Smooth muscle cell (in vitro differentiated cells): Measurements from ENCODE around the gene TTLL6. TPM values are rescaled to one million over a fixed set of nuclear protein-coding genes. Genes with fewer than 3 reads are reported as not detected.
"Not testable (repeated sequence)": the region's sequence is repeated elsewhere in the genome, so short reads cannot be mapped to it uniquely, and the experiment has no call there.

Experiments used
- DNase-seq: peaks from one replicate; lab custom pipeline; 2025; ENCODE audit not compliant: unreplicated experiment; lab: John Stamatoyannopoulos, UW
- H2AFZ ChIP-seq: fragments of 200-600 bp; sonication (generic); 2 replicates; pipeline ENCODE4 v1.6.0; 2016; ENCODE audit warnings: antibody characterized with exemption, low read depth, mild to moderate bottlenecking
- H3F3A ChIP-seq: fragments of 200-600 bp; sonication (generic); 2 replicates; pipeline ENCODE4 v1.6.0; 2017; ENCODE audit warnings: antibody characterized with exemption, low read depth
- H3K27ac ChIP-seq: fragments of 200-600 bp; sonication (generic); 2 replicates; pipeline ENCODE4 v1.5.1; 2016; ENCODE audit warnings: low read depth, mild to moderate bottlenecking
- H3K27me3 ChIP-seq: fragments of 200-600 bp; sonication (generic); 2 replicates; pipeline ENCODE4 v1.6.1; 2016; ENCODE audit warnings: low read depth, mild to moderate bottlenecking
- H3K36me3 ChIP-seq: fragments of 200-600 bp; sonication (generic); 2 replicates; pipeline ENCODE4 v1.5.1; 2016; ENCODE audit warnings: low read depth
- H3K4me1 ChIP-seq: fragments of 200-600 bp; sonication (generic); 2 replicates; pipeline ENCODE4 v1.5.1; 2016; ENCODE audit warnings: low read depth
- H3K4me2 ChIP-seq: fragments of 200-600 bp; sonication (generic); 2 replicates; pipeline ENCODE4 v1.6.0; 2016; ENCODE audit warnings: mild to moderate bottlenecking
- H3K4me3 ChIP-seq: fragments of 200-600 bp; sonication (generic); 2 replicates; pipeline ENCODE4 v1.5.1; 2016; ENCODE audit warnings: mild to moderate bottlenecking
- H3K79me2 ChIP-seq: fragments of 200-600 bp; sonication (generic); 2 replicates; pipeline ENCODE4 v1.6.0; 2016; ENCODE audit warnings: low read depth, mild to moderate bottlenecking
- H3K9ac ChIP-seq: fragments of 200-600 bp; sonication (generic); 2 replicates; pipeline ENCODE4 v1.6.0; 2016; ENCODE audit warnings: low read depth
- H3K9me3 ChIP-seq: fragments of 200-600 bp; sonication (generic); replicated peaks from 2 replicates; pipeline ENCODE4 v1.5.1; 2016; ENCODE audit warnings: low read depth
- H4K20me1 ChIP-seq: fragments of 200-600 bp; sonication (generic); 2 replicates; pipeline ENCODE4 v1.6.0; 2016; ENCODE audit warnings: low read depth
- WGBS: methylation state at CpG from one replicate; pipeline ENCODE4 v1.1.7; 2016; ENCODE audit warnings: low lambda C conversion rate; 5-methylcytosine and 5-hydroxymethylcytosine counted together
- microRNA counts: library from miRNA; unstranded; fragments of <30 nt; microRNA quantifications from one replicate; lab custom pipeline; 2016
- microRNA-seq: library from miRNA; unstranded; fragments of <30 nt; microRNA quantifications from one replicate; pipeline ENCODE4, GENCODE V29; 2016; ENCODE audit warnings: borderline number of aligned reads
- polyA plus RNA-seq: library from polyadenylated mRNA; unstranded; fragments of >200 nt; fragmentation: Nextera tagmentation; extraction: Ambion mirVana; gene quantifications from 2 replicates; pipeline ENCODE4 v1.2.1, GENCODE V29; 2016
- small RNA-seq: library from RNA; depleted of rRNA; stranded (forward); fragments of <200 nt; gene quantifications from one replicate; pipeline ENCODE3, GENCODE V24; 2014
- total RNA-seq: library from RNA; depleted of rRNA; stranded (reverse); fragments of >200 nt; gene quantifications from 2 replicates; pipeline ENCODE4 v1.2.3, GENCODE V29; 2014
- TF ChIP-seq, protein P1 (sequence below): fragments of 200-600 bp; sonication (generic); IDR thresholded peaks from 2 replicates; pipeline ENCODE4 v1.5.1; 2017; ENCODE audit warnings: borderline replicate concordance, mild to moderate bottlenecking, antibody characterized with exemption; ENCODE audit not compliant: insufficient read depth, poor library complexity, severe bottlenecking

The TTLL6 gene
- total and polyA plus RNA-seq, 2 experiments from 2014 or later, result 0.41 TPM; not detected in 1

DNA sequence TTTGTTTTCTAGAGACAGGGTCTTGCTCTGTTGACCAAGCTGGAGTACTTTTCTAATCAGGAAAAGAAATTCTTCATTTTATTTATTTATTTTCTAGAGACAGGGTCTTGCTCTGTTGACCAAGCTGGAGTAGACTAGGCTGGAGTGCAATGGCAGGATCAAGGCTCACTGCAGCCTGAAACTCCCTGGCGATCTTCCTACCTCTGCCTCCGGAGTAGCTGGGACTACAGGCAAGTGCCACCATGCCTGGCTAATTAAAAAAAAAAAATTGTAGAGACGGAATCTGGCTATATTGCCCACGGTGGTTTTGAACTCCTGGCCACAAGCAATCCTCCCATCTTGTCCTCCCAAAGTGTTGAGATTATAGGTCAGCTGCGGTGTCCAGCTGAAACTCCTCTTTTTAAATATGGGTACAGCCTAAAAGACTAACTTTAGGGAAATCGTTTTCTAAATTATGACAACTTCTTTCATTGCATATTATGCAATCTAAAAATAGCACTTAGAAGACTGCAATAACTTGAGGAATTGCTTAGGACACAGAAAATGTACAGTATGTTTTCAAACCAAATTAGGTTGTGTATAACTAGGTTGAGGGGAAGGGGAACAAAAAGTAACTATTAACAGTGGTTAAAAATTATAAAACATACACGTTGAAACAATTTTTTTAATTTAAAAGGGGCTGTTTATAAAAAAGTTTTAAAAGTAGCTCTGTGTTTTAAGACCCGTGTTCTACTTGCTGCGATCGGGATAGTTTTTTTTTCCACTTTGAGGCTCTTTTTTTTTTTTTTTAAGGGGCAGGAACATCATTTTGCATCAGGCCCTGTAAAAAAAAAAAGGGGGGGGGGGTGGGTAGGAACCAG is 99.4 kb downstream of the TTLL6 start:
- peaks cover 10% of the 10 kb centered on the region for H3F3A ChIP-seq
- H3K36me3 ChIP-seq, result no peaks in the 10 kb centered on the region
- H3K4me1 ChIP-seq, result no peaks in the 10 kb centered on the region
- H3K27ac ChIP-seq, result peak overlapping the region; percentile 89
- peak overlapping the region; percentile 71 for H2AFZ ChIP-seq
- H4K20me1 ChIP-seq, result no peaks in the 10 kb centered on the region
- no peaks in the 10 kb centered on the region for H3K9me3 ChIP-seq
- H3K4me2 ChIP-seq, result peak overlapping the region; percentile 87
- peaks cover 10% of the 10 kb centered on the region for H3K79me2 ChIP-seq
- DNase-seq, result no peak
- WGBS, result 16% methylated on average over 10 of the region's 10 CpGs
- no peak overlapping the region for H3K9ac ChIP-seq
- peaks cover 12% of the 10 kb centered on the region for H3K27me3 ChIP-seq
- H3K4me3 ChIP-seq, result peak overlapping the region; percentile 40
- TF ChIP-seq, protein P1, sequence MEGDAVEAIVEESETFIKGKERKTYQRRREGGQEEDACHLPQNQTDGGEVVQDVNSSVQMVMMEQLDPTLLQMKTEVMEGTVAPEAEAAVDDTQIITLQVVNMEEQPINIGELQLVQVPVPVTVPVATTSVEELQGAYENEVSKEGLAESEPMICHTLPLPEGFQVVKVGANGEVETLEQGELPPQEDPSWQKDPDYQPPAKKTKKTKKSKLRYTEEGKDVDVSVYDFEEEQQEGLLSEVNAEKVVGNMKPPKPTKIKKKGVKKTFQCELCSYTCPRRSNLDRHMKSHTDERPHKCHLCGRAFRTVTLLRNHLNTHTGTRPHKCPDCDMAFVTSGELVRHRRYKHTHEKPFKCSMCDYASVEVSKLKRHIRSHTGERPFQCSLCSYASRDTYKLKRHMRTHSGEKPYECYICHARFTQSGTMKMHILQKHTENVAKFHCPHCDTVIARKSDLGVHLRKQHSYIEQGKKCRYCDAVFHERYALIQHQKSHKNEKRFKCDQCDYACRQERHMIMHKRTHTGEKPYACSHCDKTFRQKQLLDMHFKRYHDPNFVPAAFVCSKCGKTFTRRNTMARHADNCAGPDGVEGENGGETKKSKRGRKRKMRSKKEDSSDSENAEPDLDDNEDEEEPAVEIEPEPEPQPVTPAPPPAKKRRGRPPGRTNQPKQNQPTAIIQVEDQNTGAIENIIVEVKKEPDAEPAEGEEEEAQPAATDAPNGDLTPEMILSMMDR, result no peak

DNA sequence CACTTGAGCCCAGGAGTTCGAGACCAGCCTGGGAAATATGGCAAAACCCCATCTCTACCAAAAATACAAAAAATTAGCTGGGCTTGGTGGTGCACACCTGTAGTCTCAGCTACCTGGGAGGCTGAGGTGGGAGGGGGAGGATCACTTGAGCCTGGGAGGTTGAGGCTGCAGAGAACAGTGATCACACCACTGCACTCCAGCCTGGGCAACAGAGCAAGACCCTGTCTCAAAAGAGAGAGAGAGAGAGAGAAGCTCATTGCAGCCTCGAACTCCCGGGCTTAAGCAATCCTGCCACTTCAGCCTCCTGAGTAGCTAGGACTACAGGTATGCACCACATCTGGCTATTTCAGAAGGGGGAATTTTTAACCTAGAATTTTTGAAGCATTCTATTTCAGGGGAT is 100.5 kb downstream of the TTLL6 start:
- H3K36me3 ChIP-seq, H3K4me3 ChIP-seq, H2AFZ ChIP-seq, H3K4me2 ChIP-seq, H3K9ac ChIP-seq, DNase-seq, H3K9me3 ChIP-seq, H3K27me3 ChIP-seq, H3K79me2 ChIP-seq, H4K20me1 ChIP-seq, H3K27ac ChIP-seq, H3K4me1 ChIP-seq: not testable (repeated sequence)
- 88% methylated on average over 3 of the region's 3 CpGs for WGBS
- peaks cover 10% of the 10 kb centered on the region for H3F3A ChIP-seq

DNA sequence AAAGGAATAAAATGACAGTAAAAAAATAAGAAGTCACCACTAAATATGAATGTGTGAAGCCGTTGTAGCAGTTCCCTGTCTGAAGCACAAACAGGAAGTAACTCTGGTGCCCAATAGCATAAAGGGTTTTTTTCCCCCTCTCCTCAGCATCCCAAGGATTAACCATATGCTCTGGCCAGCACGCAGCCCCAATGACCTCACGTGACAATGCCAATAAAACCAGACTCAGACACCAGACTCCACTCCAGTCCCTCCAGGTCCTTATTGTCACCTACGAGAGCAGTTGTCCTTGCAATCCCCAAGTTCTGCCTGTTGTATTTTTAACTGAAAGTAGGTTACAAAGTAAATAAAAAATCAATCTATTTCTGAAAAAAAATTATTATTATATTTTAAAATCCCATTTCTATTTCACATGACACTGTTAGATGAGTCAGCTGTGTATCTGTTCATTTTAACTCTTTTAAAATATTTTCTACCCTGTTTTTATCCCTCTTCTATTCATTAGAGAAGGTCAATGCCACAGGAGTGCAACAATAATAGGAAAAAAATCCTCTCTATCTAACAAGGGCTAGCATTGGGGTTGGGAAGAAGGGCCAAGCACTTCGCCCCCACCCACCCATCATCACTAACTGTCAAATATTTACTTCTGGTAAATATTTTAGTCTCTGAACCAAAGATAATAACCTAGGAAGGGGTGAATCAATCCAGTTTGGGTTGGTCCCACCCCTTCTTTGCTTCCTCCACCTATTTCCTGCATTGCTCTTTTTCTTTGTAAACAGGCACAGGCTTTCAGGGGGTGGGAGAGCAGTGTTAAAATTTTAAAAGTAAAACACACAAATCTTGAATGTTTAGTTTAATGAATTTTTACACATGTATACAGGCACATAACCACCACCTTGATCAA is 101.3 kb downstream of the TTLL6 start:
- DNase-seq, result no peak
- Histone ChIP-seq H2AFZ (no peak overlapping the region), H3F3A (peaks cover 9% of the 10 kb centered on the region), H3K4me1 (no peaks in the 10 kb centered on the region), H3K27ac (no peak overlapping the region), H3K4me3 (no peak overlapping the region), H4K20me1 (peaks cover 3% of the 10 kb centered on the region), H3K27me3 (peaks cover 7% of the 10 kb centered on the region), H3K36me3 (no peaks in the 10 kb centered on the region), H3K9me3 (no peaks in the 10 kb centered on the region), H3K79me2 (peaks cover 10% of the 10 kb centered on the region), H3K4me2 (peak overlapping the region; percentile 48), H3K9ac (no peak overlapping the region)
- WGBS, result 34% methylated on average over 5 of the region's 5 CpGs
- TF ChIP-seq, protein P1, result no peak

MicroRNAs encoded within 50 kb of the gene (microRNA counts, 767-probe panel; counts per million panel counts)
- microRNA hsa-miR-3185 (lab: Ali Mortazavi, UCI), result 183 counts per million

Small RNAs within 50 kb of the gene (microRNA-seq; reads per million reads assigned to microRNA genes)
- not detected for gene MIR3185

Small RNAs within 50 kb of the gene (small RNA-seq; reads per million reads assigned to genes)
- gene COX6B1P2, result not detected
- gene MIR3185, result not detected
- not detected for gene RF02132
- not detected for gene RF02133
- gene RN7SL125P, result not detected

Other genes starting within 250 kb of the TTLL6 start
- gene HOXB4, start 238.9 kb downstream of the TTLL6 start, total RNA-seq, result 0.72 and 2.6 TPM in 2 replicates
- 0.96 and 1.0 TPM in 2 replicates for gene HOXB4, start 238.9 kb downstream of the TTLL6 start, polyA plus RNA-seq
- gene HOXB3, start 227.0 kb downstream of the TTLL6 start, total RNA-seq, result 5.1 and 9.1 TPM in 2 replicates
- 2.8 and 4.4 TPM in 2 replicates for gene HOXB3, start 227.0 kb downstream of the TTLL6 start, polyA plus RNA-seq
- gene HOXB5, start 223.4 kb downstream of the TTLL6 start, total RNA-seq, result 0.49 and 0.94 TPM in 2 replicates
- gene HOXB5, start 223.4 kb downstream of the TTLL6 start, polyA plus RNA-seq, result 1.4 and 1.8 TPM in 2 replicates
- gene HOXB6, start 212.2 kb downstream of the TTLL6 start, total RNA-seq, result 6.3 and 7.2 TPM in 2 replicates
- 9.3 and 10.3 TPM in 2 replicates for gene HOXB6, start 212.2 kb downstream of the TTLL6 start, polyA plus RNA-seq
- gene HOXB7, start 206.2 kb downstream of the TTLL6 start, total RNA-seq, result 13.7 and 16.1 TPM in 2 replicates
- gene HOXB7, start 206.2 kb downstream of the TTLL6 start, polyA plus RNA-seq, result 29.7 and 33.4 TPM in 2 replicates
- gene HOXB8, start 201.9 kb downstream of the TTLL6 start, total RNA-seq, result 2.0 and 3.8 TPM in 2 replicates
- 0.15 and 0.94 TPM in 2 replicates for gene HOXB8, start 201.9 kb downstream of the TTLL6 start, polyA plus RNA-seq
- 24.3 and 25.8 TPM in 2 replicates for gene HOXB9, start 190.9 kb downstream of the TTLL6 start, total RNA-seq
- gene HOXB9, start 190.9 kb downstream of the TTLL6 start, polyA plus RNA-seq, result 6.9 and 13.8 TPM in 2 replicates
- gene PRAC1, start 94.7 kb downstream of the TTLL6 start, total RNA-seq, result not detected in 2 replicates
- gene PRAC1, start 94.7 kb downstream of the TTLL6 start, polyA plus RNA-seq, result 2.4 and 6.5 TPM in 2 replicates
- 3.5 and 8.4 TPM in 2 replicates for gene PRAC2, start 94.0 kb downstream of the TTLL6 start, total RNA-seq
- gene PRAC2, start 94.0 kb downstream of the TTLL6 start, polyA plus RNA-seq, result 6.8 and 7.8 TPM in 2 replicates
- 3.3 and 4.8 TPM in 2 replicates for gene HOXB13, start 88.5 kb downstream of the TTLL6 start, total RNA-seq
- 4.4 and 5.4 TPM in 2 replicates for gene HOXB13, start 88.5 kb downstream of the TTLL6 start, polyA plus RNA-seq
- 37.8 and 52.5 TPM in 2 replicates for gene CALCOCO2, start 13.8 kb upstream of the TTLL6 start, total RNA-seq
- 50.6 and 55.7 TPM in 2 replicates for gene CALCOCO2, start 13.8 kb upstream of the TTLL6 start, polyA plus RNA-seq
- gene ATP5MC1, start 75.6 kb upstream of the TTLL6 start, total RNA-seq, result 119 and 131 TPM in 2 replicates
- 229 and 232 TPM in 2 replicates for gene ATP5MC1, start 75.6 kb upstream of the TTLL6 start, polyA plus RNA-seq
- gene UBE2Z, start 91.2 kb upstream of the TTLL6 start, total RNA-seq, result 67.5 and 82.5 TPM in 2 replicates
- gene UBE2Z, start 91.2 kb upstream of the TTLL6 start, polyA plus RNA-seq, result 73.2 and 74.3 TPM in 2 replicates
- 69.0 and 69.6 TPM in 2 replicates for gene SNF8, start 127.6 kb upstream of the TTLL6 start, total RNA-seq
- 260 and 263 TPM in 2 replicates for gene SNF8, start 127.6 kb upstream of the TTLL6 start, polyA plus RNA-seq
- gene GIP, start 151.4 kb upstream of the TTLL6 start, total RNA-seq, result not detected in 2 replicates
- gene GIP, start 151.4 kb upstream of the TTLL6 start, polyA plus RNA-seq, result 1.6 and 1.9 TPM in 2 replicates
- gene IGF2BP1, start 180.2 kb upstream of the TTLL6 start, total RNA-seq, result 51.0 and 54.6 TPM in 2 replicates
- gene IGF2BP1, start 180.2 kb upstream of the TTLL6 start, polyA plus RNA-seq, result 49.7 and 51.4 TPM in 2 replicates